ENCODE data around the gene UNC13D. TPM values are rescaled to one million over a fixed set of nuclear protein-coding genes. Genes with fewer than 3 reads are reported as not detected.

The UNC13D gene
- total and polyA plus RNA-seq, 2 of the 4 experiments (the other 2 are of a cell fraction), result under 0.01 to 0.31 TPM

DNA sequence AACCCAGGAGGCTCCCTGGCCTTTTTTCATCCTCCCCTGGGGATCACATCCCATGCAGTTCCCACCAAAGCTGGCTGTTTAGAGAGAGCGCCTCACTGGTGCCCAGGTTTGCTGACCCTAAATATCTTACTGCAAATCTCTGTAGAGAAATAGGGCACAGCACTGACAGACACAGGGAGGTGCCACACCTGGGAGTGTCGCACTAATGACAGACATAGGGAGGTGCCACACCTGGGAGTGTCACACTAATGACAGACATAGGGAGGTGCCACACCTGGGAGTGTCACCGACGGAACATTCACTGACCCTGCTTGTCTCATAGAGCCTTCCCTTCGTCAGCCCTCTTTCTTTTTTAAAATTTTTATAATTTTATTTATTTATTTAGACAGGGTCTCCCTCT lies 34.0 kb downstream of the UNC13D start:
- intact Hi-C loops (cut with micrococcal nuclease), result no loop called here
- Histone ChIP-seq H2AK5ac (ENCODE audit: low read depth, low read length) (no peak overlapping the region), H3K4me2 (ENCODE audit: low read depth, low read length) (no peak overlapping the region), H3K9me3 (ENCODE audit: control insufficient read depth, insufficient read depth, low read length) (no peaks in the 10 kb centered on the region), H3K14ac (replicated peaks; ENCODE audit: low read depth, low read length) (no peak overlapping the region), H3K18ac (ENCODE audit: low read depth, low read length) (no peak overlapping the region), H4K5ac (ENCODE audit: low read depth, low read length) (no peak overlapping the region), H4K8ac (ENCODE audit: low read depth in 2 of 2, low read length in 2 of 2) (no peak overlapping the region), H3K4ac (ENCODE audit: low read depth, low read length) (no peak overlapping the region), H3K4me3 (ENCODE audit: insufficient read depth, low read depth, low read length) (no peak overlapping the region), H4K91ac (ENCODE audit: insufficient read depth, low read depth, low read length) (no peak overlapping the region), H2BK20ac (ENCODE audit: low read depth, low read length) (no peak overlapping the region), H3K27me3 (ENCODE audit: control insufficient read depth, insufficient read depth, low read length) (no peaks in the 10 kb centered on the region), H3K79me1 (ENCODE audit: low read depth in 1 of 2, low read length in 2 of 2) (peaks cover 11 to 48% of the 10 kb centered on the region in 2 experiments; a peak in 3 of 4 replicates), H2AFZ (replicated peaks; ENCODE audit: low read length, poor library complexity) (no peak overlapping the region), H3K27ac (ENCODE audit: insufficient read depth, low read length) (no peak overlapping the region), H3K36me3 (ENCODE audit: control insufficient read depth, insufficient read depth, low read length) (peaks cover 39% of the 10 kb centered on the region), H3K9me1 (ENCODE audit: insufficient read depth, low read length) (peaks cover 14% of the 10 kb centered on the region; the same call in 1 of the 2 replicates), H3K4me1 (ENCODE audit: control insufficient read depth, insufficient read depth, low read length) (peaks cover 7% of the 10 kb centered on the region), H4K20me1 (ENCODE audit: insufficient read depth, low read length) (peaks cover 24% of the 10 kb centered on the region), H2BK120ac (ENCODE audit: low read depth, low read length) (no peak overlapping the region), H2AK9ac (replicated peaks; ENCODE audit: low read depth, low read length, poor library complexity) (no peak overlapping the region), H3K56ac (ENCODE audit: extremely low read depth, insufficient read depth, low read length) (no peak overlapping the region), H2BK5ac (ENCODE audit: low read depth, low read length, poor library complexity, severe bottlenecking) (no peak overlapping the region), H2BK15ac (ENCODE audit: low read depth, low read length) (no peak overlapping the region), H3K9ac (ENCODE audit: low read depth, low read length) (no peak overlapping the region), H3K23ac (ENCODE audit: low read depth, low read length) (no peak overlapping the region)
- ChIA-PET POLR2A (ENCODE audit: unreplicated experiment) (no interaction called here), CTCF (no interaction called here)
- no TSS peak for BruUV-seq (replicated peaks)
- in situ Hi-C loops (cut with MboI; ENCODE audit: low sequenced_read_pairs), result no loop called here
- DNase-seq (no peak), ATAC-seq (ENCODE audit: low read depth) (no peak)
- TF ChIP-seq CHD1 (IDR thresholded peaks at IDR 0.05; ENCODE audit: low read depth, low read length) (no peak), SMC3 (IDR thresholded peaks at IDR 0.05; ENCODE audit: low read depth, low read length) (no peak), POLR2A (IDR thresholded peaks at IDR 0.05; ENCODE audit: low read depth, low read length) (no peak), MAFK (IDR thresholded peaks at IDR 0.05; ENCODE audit: low read depth, low read length) (no peak), RAD21 (IDR thresholded peaks at IDR 0.05; ENCODE audit: low read length) (no peak), NFE2L2 (IDR thresholded peaks at IDR 0.05; ENCODE audit: low read depth, low read length) (no peak), MAZ (IDR thresholded peaks at IDR 0.05; ENCODE audit: borderline replicate concordance, low read depth, low read length) (no peak)
- TF ChIP-seq, protein P1, sequence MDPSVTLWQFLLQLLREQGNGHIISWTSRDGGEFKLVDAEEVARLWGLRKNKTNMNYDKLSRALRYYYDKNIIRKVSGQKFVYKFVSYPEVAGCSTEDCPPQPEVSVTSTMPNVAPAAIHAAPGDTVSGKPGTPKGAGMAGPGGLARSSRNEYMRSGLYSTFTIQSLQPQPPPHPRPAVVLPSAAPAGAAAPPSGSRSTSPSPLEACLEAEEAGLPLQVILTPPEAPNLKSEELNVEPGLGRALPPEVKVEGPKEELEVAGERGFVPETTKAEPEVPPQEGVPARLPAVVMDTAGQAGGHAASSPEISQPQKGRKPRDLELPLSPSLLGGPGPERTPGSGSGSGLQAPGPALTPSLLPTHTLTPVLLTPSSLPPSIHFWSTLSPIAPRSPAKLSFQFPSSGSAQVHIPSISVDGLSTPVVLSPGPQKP (IDR thresholded peaks at IDR 0.05; ENCODE audit: borderline replicate concordance, low read depth, low read length), result no peak
- WGBS, 2 experiments (ENCODE audit: extremely low coverage in 2 of 2, insufficient read length in 1 of 2), result no CpG with 5 or more reads among the region's 5 CpGs
- dilution Hi-C loops (cut with HindIII; ENCODE audit: low sequenced_read_pairs, unreplicated experiment), result no loop called here

Measured in IMR-90 (cell line).